GM12892 (cell line): ENCODE measurements around the gene SCIN.

Experiments
- POLR2A ChIP-seq: IDR thresholded peaks from 2 replicates; pipeline ENCODE4 v1.6.1; 2011; ENCODE audit warnings: low read depth, low read length, control low read depth
- POLR2AphosphoS5 ChIP-seq: IDR thresholded peaks from 2 replicates; pipeline ENCODE4 v1.6.1; 2011; ENCODE audit warnings: low read depth, low read length, control low read depth
- TAF1 ChIP-seq: IDR thresholded peaks from 2 replicates; pipeline ENCODE4 v1.6.1; 2011; ENCODE audit warnings: low read depth, mild to moderate bottlenecking, control low read depth, low read length, borderline replicate concordance

DNA sequence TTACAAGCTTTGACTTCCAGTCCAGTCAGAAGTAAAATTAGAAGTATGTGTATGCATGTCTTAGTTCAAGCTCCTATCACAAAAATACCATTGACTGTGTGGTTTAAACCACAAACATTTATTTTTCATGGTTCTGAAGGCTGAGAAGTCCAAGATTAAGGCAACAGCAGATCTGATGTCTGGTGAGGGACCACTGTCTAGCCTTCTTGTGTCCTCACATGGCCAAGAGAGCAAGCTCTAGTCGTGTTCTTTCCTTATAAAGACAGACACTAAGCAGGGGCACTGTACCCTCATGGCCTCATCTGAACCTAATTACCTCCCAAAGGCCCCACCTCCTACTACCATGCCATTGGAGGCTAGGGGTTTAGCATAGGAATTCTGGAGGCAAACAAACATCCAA is 75.6 kb downstream of the SCIN start:
- no peak for TF ChIP-seq POLR2AphosphoS5
- TF ChIP-seq POLR2A, result no peak
- TF ChIP-seq TAF1, result no peak
